Measurements from ENCODE around the gene PPP1R37. TPM values are rescaled to one million over a fixed set of nuclear protein-coding genes. Genes with fewer than 3 reads are reported as not detected.

The PPP1R37 gene, protein sequence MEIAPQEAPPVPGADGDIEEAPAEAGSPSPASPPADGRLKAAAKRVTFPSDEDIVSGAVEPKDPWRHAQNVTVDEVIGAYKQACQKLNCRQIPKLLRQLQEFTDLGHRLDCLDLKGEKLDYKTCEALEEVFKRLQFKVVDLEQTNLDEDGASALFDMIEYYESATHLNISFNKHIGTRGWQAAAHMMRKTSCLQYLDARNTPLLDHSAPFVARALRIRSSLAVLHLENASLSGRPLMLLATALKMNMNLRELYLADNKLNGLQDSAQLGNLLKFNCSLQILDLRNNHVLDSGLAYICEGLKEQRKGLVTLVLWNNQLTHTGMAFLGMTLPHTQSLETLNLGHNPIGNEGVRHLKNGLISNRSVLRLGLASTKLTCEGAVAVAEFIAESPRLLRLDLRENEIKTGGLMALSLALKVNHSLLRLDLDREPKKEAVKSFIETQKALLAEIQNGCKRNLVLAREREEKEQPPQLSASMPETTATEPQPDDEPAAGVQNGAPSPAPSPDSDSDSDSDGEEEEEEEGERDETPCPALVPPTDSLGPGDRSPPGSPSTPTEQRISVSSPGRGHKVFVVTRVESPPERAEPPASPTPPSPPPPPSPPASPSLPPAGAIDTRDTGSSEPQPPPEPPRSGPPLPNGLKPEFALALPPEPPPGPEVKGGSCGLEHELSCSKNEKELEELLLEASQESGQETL
- total RNA-seq: 10 to 100 TPM; 18.7 to 30.0 TPM

GRCh38 chr19:45092747-45093678 is at the start of gene PPP1R37:
Gene PPP1R37, plus strand, starts transcription at chr19:45093179. Its CDS starts 147 bp downstream, at chr19:45093326.
- peaks cover 25% of the 10 kb centered on the region for H3K36me3 Mint-ChIP-seq
- peaks cover 67% of the 10 kb centered on the region for H3K4me1 Mint-ChIP-seq
- no peaks in the 10 kb centered on the region for H3K9me3 Mint-ChIP-seq (ENCODE audit: low read depth)
- CTCF ChIA-PET: interaction anchor here (0.7 to 2.5 kb wide), 17 partner anchors 10 to 333 kb away, joined by 3 to 14 read pairs (median 4); partner anchors contain the start of genes BLOC1S3, CLASRP and TRAPPC6A
- peak within 1 kb of the TSS; percentile 88 for H3K4me3 Mint-ChIP-seq
- peak within 1 kb of the TSS; percentile 95 for H3K27ac Mint-ChIP-seq
- ATAC-seq: peak; percentile 84
- peak; percentile 94 for DNase-seq
- no peaks in the 10 kb centered on the region for H3K27me3 Mint-ChIP-seq

GRCh38 chr19:45045671-45046353 is 47.2 kb upstream of the PPP1R37 start:
- Mint-ChIP-seq H3K27me3 (no peaks in the 10 kb centered on the region), H3K36me3 (peaks cover 39% of the 10 kb centered on the region), H3K9me3 (ENCODE audit: low read depth) (no peaks in the 10 kb centered on the region), H3K27ac (no peak overlapping the region), H3K4me3 (no peak overlapping the region), H3K4me1 (peaks cover 43% of the 10 kb centered on the region)
- CTCF ChIA-PET: interaction anchor here (0.5 kb wide), 1 partner anchor 361 kb away, joined by 3 read pairs; no protein-coding TSS in a partner anchor
- DNase-seq (no peak), ATAC-seq (no peak)

- no peaks in the 10 kb centered on the region for H3K9me3 Mint-ChIP-seq (ENCODE audit: low read depth)
- H3K4me3 Mint-ChIP-seq: no peak overlapping the region
- peaks cover 37% of the 10 kb centered on the region for H3K36me3 Mint-ChIP-seq
- DNase-seq (no peak), ATAC-seq (no peak)
- peak overlapping the region; percentile 66 for H3K27ac Mint-ChIP-seq
- H3K4me1 Mint-ChIP-seq: peaks cover 40% of the 10 kb centered on the region
- CTCF ChIA-PET: interaction anchor here (0.6 to 0.9 kb wide), 2 partner anchors 11 to 132 kb away, joined by 3 read pairs; no protein-coding TSS in a partner anchor
- H3K27me3 Mint-ChIP-seq: no peaks in the 10 kb centered on the region
These were observed 46.6 kb upstream of the PPP1R37 start for GRCh38 chr19:45046355-45046754.

DNA sequence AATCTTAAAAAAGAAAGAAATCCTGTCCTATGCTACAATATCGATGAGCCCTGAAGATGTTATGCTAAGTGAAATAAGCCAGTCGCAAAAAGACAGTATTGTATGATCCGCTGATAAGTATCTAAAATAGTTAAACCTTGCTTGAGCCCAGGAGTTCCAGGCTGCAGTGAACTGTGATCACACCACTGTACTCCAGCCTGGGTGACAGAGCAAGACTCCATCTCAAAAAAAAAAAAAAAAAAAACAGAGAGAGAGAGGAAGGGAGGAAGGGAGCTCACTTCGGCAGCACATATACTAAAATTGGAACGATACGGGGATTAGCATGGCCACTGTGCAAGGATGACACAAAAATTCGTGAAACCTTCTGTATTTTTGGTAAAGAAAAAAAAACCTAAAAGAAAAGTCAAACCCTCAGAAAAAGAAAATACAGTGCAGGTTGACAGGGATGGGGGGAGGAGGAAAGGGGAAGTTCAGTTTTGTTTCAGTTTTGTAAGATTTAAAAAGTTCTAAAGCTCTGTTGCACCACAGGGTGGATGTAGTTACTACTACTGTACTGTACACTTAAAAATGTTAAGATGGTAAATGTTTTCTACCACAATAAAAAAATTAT is 45.7 kb upstream of the PPP1R37 start:
- CTCF ChIA-PET: interaction anchor here (0.9 to 1.1 kb wide), 3 partner anchors 9 to 12 kb away, joined by 3 to 10 read pairs (median 4); partner anchors contain the start of gene CLASRP
- DNase-seq (no peak), ATAC-seq (peak; percentile 45)
- H3K4me1 Mint-ChIP-seq: peaks cover 34% of the 10 kb centered on the region
- H3K27me3 Mint-ChIP-seq: no peaks in the 10 kb centered on the region
- peaks cover 31% of the 10 kb centered on the region for H3K36me3 Mint-ChIP-seq
- H3K27ac Mint-ChIP-seq: peak overlapping the region; percentile 70
- H3K4me3 Mint-ChIP-seq: no peak overlapping the region
- no peaks in the 10 kb centered on the region for H3K9me3 Mint-ChIP-seq (ENCODE audit: low read depth)

DNA sequence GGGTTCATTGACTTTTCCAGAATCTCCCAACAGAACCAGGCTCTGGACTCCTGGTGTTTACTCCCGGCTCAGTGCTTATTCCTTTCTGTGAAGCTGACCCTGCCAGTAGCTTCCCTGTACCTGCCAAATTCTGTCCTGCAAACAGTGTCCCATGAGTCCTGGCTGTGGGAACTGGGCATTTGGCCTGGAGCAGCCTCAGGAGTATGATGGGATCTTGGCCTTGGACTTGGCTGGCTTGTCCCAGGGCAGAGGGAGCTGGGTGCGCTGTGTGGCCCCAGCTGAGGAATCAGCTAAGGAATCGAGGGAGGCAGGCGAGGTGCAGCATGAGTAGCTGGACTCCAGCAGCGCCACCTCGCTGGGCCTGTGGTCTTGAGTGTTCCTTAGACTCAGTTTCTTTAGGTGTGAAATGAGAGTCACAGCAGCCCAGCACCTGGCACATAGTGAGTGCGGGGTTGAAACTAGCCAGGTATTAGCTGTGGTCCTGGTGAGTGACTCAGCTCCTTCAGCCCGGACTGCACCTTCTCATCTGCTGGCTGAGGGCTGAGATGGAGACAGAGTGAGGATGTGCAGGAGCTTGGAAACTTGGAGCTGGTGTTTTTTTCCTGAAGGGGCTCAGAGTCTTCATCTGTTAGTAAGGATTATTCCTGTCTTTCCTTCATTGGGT is 43.8 kb upstream of the PPP1R37 start:
- Mint-ChIP-seq H3K27ac (peak overlapping the region; percentile 37), H3K36me3 (peaks cover 33% of the 10 kb centered on the region), H3K27me3 (no peaks in the 10 kb centered on the region), H3K4me1 (peaks cover 34% of the 10 kb centered on the region), H3K4me3 (no peak overlapping the region), H3K9me3 (ENCODE audit: low read depth) (no peaks in the 10 kb centered on the region)
- DNase-seq: no peak
- ATAC-seq: no peak
- CTCF ChIA-PET: interaction anchor here (1.2 to 2.2 kb wide), 2 partner anchors 11 to 261 kb away, joined by 3 to 9 read pairs; no protein-coding TSS in a partner anchor

GRCh38 chr19:45050036-45050435 is 42.9 kb upstream of the PPP1R37 start:
- CTCF ChIA-PET: interaction anchor here (2.2 kb wide), 1 partner anchor 10 kb away, joined by 9 read pairs; no protein-coding TSS in a partner anchor
- H3K4me3 Mint-ChIP-seq: no peak overlapping the region
- H3K27me3 Mint-ChIP-seq: no peaks in the 10 kb centered on the region
- DNase-seq (no peak), ATAC-seq (no peak)
- peaks cover 31% of the 10 kb centered on the region for H3K4me1 Mint-ChIP-seq
- H3K36me3 Mint-ChIP-seq: peaks cover 27% of the 10 kb centered on the region
- H3K9me3 Mint-ChIP-seq (ENCODE audit: low read depth): no peaks in the 10 kb centered on the region
- no peak overlapping the region for H3K27ac Mint-ChIP-seq

GRCh38 chr19:45051929-45052579 is 40.9 kb upstream of the PPP1R37 start:
- H3K27me3 Mint-ChIP-seq: no peaks in the 10 kb centered on the region
- H3K9me3 Mint-ChIP-seq (ENCODE audit: low read depth): no peaks in the 10 kb centered on the region
- no peak overlapping the region for H3K27ac Mint-ChIP-seq
- H3K36me3 Mint-ChIP-seq: peaks cover 15% of the 10 kb centered on the region
- no peak overlapping the region for H3K4me3 Mint-ChIP-seq
- no peak for ATAC-seq
- no peak for DNase-seq
- H3K4me1 Mint-ChIP-seq: peaks cover 14% of the 10 kb centered on the region
- CTCF ChIA-PET: interaction anchor here (1.0 to 1.3 kb wide), 3 partner anchors 13 to 63 kb away, joined by 3 to 4 read pairs (median 3); partner anchors contain the start of gene CLASRP

- Mint-ChIP-seq H3K9me3 (ENCODE audit: low read depth) (no peaks in the 10 kb centered on the region), H3K27ac (no peak overlapping the region), H3K4me1 (no peaks in the 10 kb centered on the region), H3K27me3 (no peaks in the 10 kb centered on the region), H3K36me3 (peaks cover 37% of the 10 kb centered on the region), H3K4me3 (no peak overlapping the region)
- CTCF ChIA-PET: interaction anchor here (1.0 to 4.3 kb wide), 4 partner anchors 10 to 68 kb away, joined by 3 to 25 read pairs (median 4); partner anchors contain the start of gene CLASRP
- ATAC-seq (no peak), DNase-seq (no peak)
These were observed 36.1 kb upstream of the PPP1R37 start for GRCh38 chr19:45056831-45057230.

- no peak for ATAC-seq
- H3K27me3 Mint-ChIP-seq: no peaks in the 10 kb centered on the region
- no peak for DNase-seq
- H3K4me1 Mint-ChIP-seq: no peaks in the 10 kb centered on the region
- CTCF ChIA-PET: interaction anchor here (1.0 to 4.3 kb wide), 5 partner anchors 11 to 69 kb away, joined by 3 to 25 read pairs (median 4); partner anchors contain the start of gene CLASRP
- no peak overlapping the region for H3K27ac Mint-ChIP-seq
- H3K9me3 Mint-ChIP-seq (ENCODE audit: low read depth): no peaks in the 10 kb centered on the region
- no peak overlapping the region for H3K4me3 Mint-ChIP-seq
- peaks cover 36% of the 10 kb centered on the region for H3K36me3 Mint-ChIP-seq
These were observed 35.5 kb upstream of the PPP1R37 start for GRCh38 chr19:45057444-45057843.

- CTCF ChIA-PET: interaction anchor here (0.5 to 4.3 kb wide), 37 partner anchors 9 to 1953 kb away, joined by 3 to 25 read pairs (median 4); partner anchors contain the start of genes CLASRP, GEMIN7, PPP1R37 and TOMM40
These were observed 34.3 kb upstream of the PPP1R37 start for GRCh38 chr19:45058622-45059159.

More at GRCh38 chr19:45058622-45059159, 34.3 kb upstream of the PPP1R37 start:
- ATAC-seq (no peak), DNase-seq (no peak)
- Mint-ChIP-seq H3K27ac (no peak overlapping the region), H3K27me3 (no peaks in the 10 kb centered on the region), H3K36me3 (peaks cover 33% of the 10 kb centered on the region), H3K9me3 (ENCODE audit: low read depth) (no peaks in the 10 kb centered on the region), H3K4me1 (no peaks in the 10 kb centered on the region), H3K4me3 (no peak overlapping the region)

All from activated CD8-positive, alpha-beta memory T cell treated with anti-CD3 and anti-CD28 coated beads, Interleukin-2, amount 10 ng/mL, durations not matched to agents 7 days and 5 days (primary cell).